SK-N-SH treated with all-trans-retinoic acid at 6 μM for 48 hours (cell line): Measurements from ENCODE around the gene CRYGB.

Source experiments
- ARNTL ChIP-seq: fragments of 450-650 bp; formaldehyde crosslinking; IDR thresholded peaks from 2 replicates; pipeline ENCODE4 v1.5.0; 2020; ENCODE audit warnings: low read depth, mild to moderate bottlenecking, moderate library complexity, borderline replicate concordance
- ESRRG ChIP-seq: fragments of 250-450 bp; sonication (Bioruptor Pico); IDR thresholded peaks from 2 replicates; pipeline ENCODE4 v1.6.1; 2021; ENCODE audit warnings: mild to moderate bottlenecking
- ISL1 ChIP-seq: fragments of 250-450 bp; sonication (Bioruptor Pico); IDR thresholded peaks from 2 replicates; pipeline ENCODE4 v2.1.2; 2022; ENCODE audit warnings: mild to moderate bottlenecking, moderate library complexity
- RARB ChIP-seq: fragments of 250-450 bp; sonication (Bioruptor Pico); IDR thresholded peaks from 2 replicates; pipeline ENCODE4 v1.8.0; 2021; ENCODE audit warnings: mild to moderate bottlenecking, moderate library complexity
- SNAI2 ChIP-seq: fragments of 250-450 bp; sonication (Bioruptor Pico); IDR thresholded peaks from 2 replicates; pipeline ENCODE4 v1.5.0; 2020; ENCODE audit warnings: mild to moderate bottlenecking, moderate library complexity
- TOX ChIP-seq: fragments of 250-450 bp; sonication (Bioruptor Pico); IDR thresholded peaks from 2 replicates; pipeline ENCODE4 v1.8.0; 2021; ENCODE audit warnings: mild to moderate bottlenecking, moderate library complexity, borderline replicate concordance
- ZC3H10 ChIP-seq: fragments of 250-450 bp; sonication (Bioruptor Pico); IDR thresholded peaks from 2 replicates; pipeline ENCODE4 v1.5.1; 2021; ENCODE audit warnings: mild to moderate bottlenecking, moderate library complexity
- ZNF565 ChIP-seq: fragments of 450-650 bp; formaldehyde crosslinking; conservative IDR thresholded peaks from 2 replicates; pipeline ENCODE4 v1.5.0; 2020; ENCODE audit warnings: low read depth, mild to moderate bottlenecking, moderate library complexity
- ZNF8 ChIP-seq: fragments of 450-650 bp; formaldehyde crosslinking; IDR thresholded peaks from 2 replicates; pipeline ENCODE4 v1.5.0; 2020; ENCODE audit warnings: mild to moderate bottlenecking, moderate library complexity
- TF ChIP-seq, protein P1 (sequence below): fragments of 250-450 bp; sonication (Bioruptor Pico); IDR thresholded peaks from 2 replicates; pipeline ENCODE4 v1.5.0; 2020; ENCODE audit warnings: mild to moderate bottlenecking, moderate library complexity
- TF ChIP-seq, protein P2 (sequence below): fragments of 250-450 bp; sonication (Bioruptor Pico); IDR thresholded peaks from 2 replicates; pipeline ENCODE4 v1.5.1; 2020; ENCODE audit warnings: low read depth, mild to moderate bottlenecking, moderate library complexity
- TF ChIP-seq, protein P3 (sequence below): fragments of 250-450 bp; sonication (Bioruptor Pico); IDR thresholded peaks from 2 replicates; pipeline ENCODE4 v1.8.0; 2020; ENCODE audit warnings: mild to moderate bottlenecking, moderate library complexity, borderline replicate concordance

DNA sequence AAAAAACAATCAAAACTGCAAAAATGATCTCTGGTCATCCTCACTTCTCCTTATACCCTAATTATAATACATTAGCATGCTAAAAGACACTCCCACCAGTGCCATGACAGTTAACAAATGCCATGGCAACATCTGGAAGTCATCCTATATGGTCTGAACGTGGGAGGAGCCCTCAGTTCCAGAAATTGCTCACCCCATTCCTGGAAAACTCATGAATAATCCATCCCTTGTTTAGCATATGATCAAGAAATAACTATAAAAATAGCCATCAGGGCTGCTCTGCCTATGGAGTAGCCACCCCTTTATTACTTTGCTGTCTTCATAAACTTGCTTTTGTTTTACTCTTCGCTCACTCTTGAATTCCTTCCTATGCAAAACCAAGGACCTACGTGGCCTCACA lies 49.6 kb upstream of the CRYGB start:
- TF ChIP-seq ZNF565 (no peak), TOX (no peak), ZNF8 (no peak), SNAI2 (no peak), RARB (CRISPR knock-in tag) (no peak), ARNTL (no peak), ZC3H10 (CRISPR knock-in tag) (no peak), ESRRG (CRISPR knock-in tag) (no peak), ISL1 (CRISPR knock-in tag) (no peak)
- TF ChIP-seq, protein P1, sequence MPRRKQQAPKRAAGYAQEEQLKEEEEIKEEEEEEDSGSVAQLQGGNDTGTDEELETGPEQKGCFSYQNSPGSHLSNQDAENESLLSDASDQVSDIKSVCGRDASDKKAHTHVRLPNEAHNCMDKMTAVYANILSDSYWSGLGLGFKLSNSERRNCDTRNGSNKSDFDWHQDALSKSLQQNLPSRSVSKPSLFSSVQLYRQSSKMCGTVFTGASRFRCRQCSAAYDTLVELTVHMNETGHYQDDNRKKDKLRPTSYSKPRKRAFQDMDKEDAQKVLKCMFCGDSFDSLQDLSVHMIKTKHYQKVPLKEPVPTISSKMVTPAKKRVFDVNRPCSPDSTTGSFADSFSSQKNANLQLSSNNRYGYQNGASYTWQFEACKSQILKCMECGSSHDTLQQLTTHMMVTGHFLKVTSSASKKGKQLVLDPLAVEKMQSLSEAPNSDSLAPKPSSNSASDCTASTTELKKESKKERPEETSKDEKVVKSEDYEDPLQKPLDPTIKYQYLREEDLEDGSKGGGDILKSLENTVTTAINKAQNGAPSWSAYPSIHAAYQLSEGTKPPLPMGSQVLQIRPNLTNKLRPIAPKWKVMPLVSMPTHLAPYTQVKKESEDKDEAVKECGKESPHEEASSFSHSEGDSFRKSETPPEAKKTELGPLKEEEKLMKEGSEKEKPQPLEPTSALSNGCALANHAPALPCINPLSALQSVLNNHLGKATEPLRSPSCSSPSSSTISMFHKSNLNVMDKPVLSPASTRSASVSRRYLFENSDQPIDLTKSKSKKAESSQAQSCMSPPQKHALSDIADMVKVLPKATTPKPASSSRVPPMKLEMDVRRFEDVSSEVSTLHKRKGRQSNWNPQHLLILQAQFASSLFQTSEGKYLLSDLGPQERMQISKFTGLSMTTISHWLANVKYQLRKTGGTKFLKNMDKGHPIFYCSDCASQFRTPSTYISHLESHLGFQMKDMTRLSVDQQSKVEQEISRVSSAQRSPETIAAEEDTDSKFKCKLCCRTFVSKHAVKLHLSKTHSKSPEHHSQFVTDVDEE: no peak
- TF ChIP-seq, protein P2, sequence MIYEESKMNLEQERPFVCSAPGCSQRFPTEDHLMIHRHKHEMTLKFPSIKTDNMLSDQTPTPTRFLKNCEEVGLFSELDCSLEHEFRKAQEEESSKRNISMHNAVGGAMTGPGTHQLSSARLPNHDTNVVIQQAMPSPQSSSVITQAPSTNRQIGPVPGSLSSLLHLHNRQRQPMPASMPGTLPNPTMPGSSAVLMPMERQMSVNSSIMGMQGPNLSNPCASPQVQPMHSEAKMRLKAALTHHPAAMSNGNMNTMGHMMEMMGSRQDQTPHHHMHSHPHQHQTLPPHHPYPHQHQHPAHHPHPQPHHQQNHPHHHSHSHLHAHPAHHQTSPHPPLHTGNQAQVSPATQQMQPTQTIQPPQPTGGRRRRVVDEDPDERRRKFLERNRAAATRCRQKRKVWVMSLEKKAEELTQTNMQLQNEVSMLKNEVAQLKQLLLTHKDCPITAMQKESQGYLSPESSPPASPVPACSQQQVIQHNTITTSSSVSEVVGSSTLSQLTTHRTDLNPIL (CRISPR knock-in tag): no peak
- TF ChIP-seq, protein P3, sequence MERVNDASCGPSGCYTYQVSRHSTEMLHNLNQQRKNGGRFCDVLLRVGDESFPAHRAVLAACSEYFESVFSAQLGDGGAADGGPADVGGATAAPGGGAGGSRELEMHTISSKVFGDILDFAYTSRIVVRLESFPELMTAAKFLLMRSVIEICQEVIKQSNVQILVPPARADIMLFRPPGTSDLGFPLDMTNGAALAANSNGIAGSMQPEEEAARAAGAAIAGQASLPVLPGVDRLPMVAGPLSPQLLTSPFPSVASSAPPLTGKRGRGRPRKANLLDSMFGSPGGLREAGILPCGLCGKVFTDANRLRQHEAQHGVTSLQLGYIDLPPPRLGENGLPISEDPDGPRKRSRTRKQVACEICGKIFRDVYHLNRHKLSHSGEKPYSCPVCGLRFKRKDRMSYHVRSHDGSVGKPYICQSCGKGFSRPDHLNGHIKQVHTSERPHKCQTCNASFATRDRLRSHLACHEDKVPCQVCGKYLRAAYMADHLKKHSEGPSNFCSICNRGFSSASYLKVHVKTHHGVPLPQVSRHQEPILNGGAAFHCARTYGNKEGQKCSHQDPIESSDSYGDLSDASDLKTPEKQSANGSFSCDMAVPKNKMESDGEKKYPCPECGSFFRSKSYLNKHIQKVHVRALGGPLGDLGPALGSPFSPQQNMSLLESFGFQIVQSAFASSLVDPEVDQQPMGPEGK (CRISPR knock-in tag): no peak
